Tibial artery (tissue), 4 donors: ENCODE measurements around the gene BMAL1.

ENCODE experiments used
- DNase-seq, 2 donors: peaks; one replicate each; pipeline ENCODE4 v3.0.0-alpha.2; 2019
- H3K27ac ChIP-seq, 2 donors: fragments of 200-600 bp; sonication (generic) in 1 of 2; 1 replicate in 1 of 2; 2 replicates in 1 of 2; pipeline ENCODE4 v1.5.1; 2018 to 2019; ENCODE audit warnings: mild to moderate bottlenecking in 1 of 2
- H3K27me3 ChIP-seq, 2 donors: fragments of 200-600 bp; sonication (generic) in 1 of 2; one replicate each; pipeline versions ENCODE4 v1.5.1 to v1.6.0; 2016 to 2019
- H3K36me3 ChIP-seq, 3 donors: fragments of 200-600 bp; sonication (generic) in 2 of 3; one replicate each; pipeline ENCODE4 v1.5.1; 2016 to 2019; ENCODE audit warnings: mild to moderate bottlenecking in 2 of 3
- H3K4me1 ChIP-seq, 4 donors: fragments of 200-600 bp; sonication (generic) in 2 of 4; 1 replicate in 3 of 4; 2 replicates in 1 of 4; pipeline ENCODE4 v1.5.1; 2016 to 2019
- H3K4me3 ChIP-seq, 2 donors: fragments of 200-600 bp; sonication (generic) in 1 of 2; 1 replicate in 1 of 2; 2 replicates in 1 of 2; pipeline ENCODE4 v1.5.1; 2018 to 2019; ENCODE audit warnings: mild to moderate bottlenecking in 2 of 2
- H3K9me3 ChIP-seq, 3 donors: fragments of 200-600 bp; sonication (generic) in 1 of 3; one replicate each; pipeline ENCODE4 v1.5.1; 2016 to 2019
- intact Hi-C: fragments of 100-400 bp; cut with DNase I; formaldehyde crosslinking; loops from one replicate; pipeline ENCODE4 v1.15.0; 2023; ENCODE audit warnings: low total_unique reads
- TF ChIP-seq, protein P1 (sequence below), 2 experiments: fragments of 200-600 bp in 1 of 2; fragments of 450-650 bp in 1 of 2; IDR thresholded peaks; one replicate each; pipeline ENCODE4 v1.5.1; 2017 to 2019; ENCODE audit warnings: antibody characterized with exemption in 2 of 2, mild to moderate bottlenecking in 1 of 2, moderate library complexity in 1 of 2

The BMAL1 gene

DNA sequence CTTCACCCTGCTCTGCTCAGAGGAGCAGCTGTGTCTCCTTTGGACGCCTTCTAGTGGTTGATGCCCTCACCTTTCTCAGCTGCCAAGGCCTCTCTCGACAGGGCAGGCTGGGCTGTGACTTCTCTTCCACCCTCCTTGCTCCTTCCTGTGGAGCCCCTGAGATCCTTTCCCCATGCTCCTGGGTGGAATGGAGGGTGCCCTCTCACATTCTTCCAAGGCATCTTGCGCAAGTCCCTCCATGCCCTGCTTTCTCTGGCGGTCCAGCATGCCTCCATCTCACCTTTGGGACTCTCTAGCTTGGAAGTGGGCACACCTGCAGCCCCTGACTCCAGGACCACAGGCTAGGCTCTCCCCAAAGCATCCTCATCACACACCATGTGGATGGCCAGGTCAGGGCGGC, 68.9 kb downstream of the BMAL1 start:
- no peak overlapping the region for H3K4me3 ChIP-seq
- intact Hi-C loops: loop anchor here (10.0 kb wide), 1 partner anchor 382 kb away; no protein-coding TSS in a partner anchor
- no peak for DNase-seq

DNA sequence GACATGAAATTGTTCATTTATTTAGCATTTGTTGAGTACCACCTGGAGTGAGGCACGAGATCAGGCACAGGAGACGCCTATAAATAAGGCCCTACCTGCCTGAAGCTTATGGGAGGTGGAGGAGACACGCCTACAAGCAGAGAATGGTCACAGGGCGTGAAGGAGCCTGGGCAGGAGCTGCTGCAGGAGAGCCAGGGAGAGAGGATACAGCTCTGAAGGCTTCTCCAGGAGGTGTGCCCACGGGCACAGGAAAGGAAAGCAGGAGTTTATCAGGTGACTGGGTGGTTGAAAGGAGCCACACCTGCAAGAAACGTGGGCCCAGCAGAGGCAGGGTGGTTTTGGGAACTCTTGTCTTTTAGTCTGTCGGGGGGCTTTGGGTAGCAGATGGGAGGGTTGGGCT, 70.3 kb downstream of the BMAL1 start:
- intact Hi-C loops: loop anchor here (10.0 kb wide), 1 partner anchor 383 kb away; no protein-coding TSS in a partner anchor

More for the DNA sequence above, 68.9 kb downstream of the BMAL1 start:
- Histone ChIP-seq H3K9me3 (no peaks in the 10 kb centered on the region), H3K27ac (no peak overlapping the region), H3K36me3 (no peaks in the 10 kb centered on the region), H3K27me3 (no peaks in the 10 kb centered on the region), H3K4me1 (no peaks in the 10 kb centered on the region)
- TF ChIP-seq, protein P1, sequence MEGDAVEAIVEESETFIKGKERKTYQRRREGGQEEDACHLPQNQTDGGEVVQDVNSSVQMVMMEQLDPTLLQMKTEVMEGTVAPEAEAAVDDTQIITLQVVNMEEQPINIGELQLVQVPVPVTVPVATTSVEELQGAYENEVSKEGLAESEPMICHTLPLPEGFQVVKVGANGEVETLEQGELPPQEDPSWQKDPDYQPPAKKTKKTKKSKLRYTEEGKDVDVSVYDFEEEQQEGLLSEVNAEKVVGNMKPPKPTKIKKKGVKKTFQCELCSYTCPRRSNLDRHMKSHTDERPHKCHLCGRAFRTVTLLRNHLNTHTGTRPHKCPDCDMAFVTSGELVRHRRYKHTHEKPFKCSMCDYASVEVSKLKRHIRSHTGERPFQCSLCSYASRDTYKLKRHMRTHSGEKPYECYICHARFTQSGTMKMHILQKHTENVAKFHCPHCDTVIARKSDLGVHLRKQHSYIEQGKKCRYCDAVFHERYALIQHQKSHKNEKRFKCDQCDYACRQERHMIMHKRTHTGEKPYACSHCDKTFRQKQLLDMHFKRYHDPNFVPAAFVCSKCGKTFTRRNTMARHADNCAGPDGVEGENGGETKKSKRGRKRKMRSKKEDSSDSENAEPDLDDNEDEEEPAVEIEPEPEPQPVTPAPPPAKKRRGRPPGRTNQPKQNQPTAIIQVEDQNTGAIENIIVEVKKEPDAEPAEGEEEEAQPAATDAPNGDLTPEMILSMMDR (IDR thresholded peaks at IDR 0.05): no peak

DNA sequence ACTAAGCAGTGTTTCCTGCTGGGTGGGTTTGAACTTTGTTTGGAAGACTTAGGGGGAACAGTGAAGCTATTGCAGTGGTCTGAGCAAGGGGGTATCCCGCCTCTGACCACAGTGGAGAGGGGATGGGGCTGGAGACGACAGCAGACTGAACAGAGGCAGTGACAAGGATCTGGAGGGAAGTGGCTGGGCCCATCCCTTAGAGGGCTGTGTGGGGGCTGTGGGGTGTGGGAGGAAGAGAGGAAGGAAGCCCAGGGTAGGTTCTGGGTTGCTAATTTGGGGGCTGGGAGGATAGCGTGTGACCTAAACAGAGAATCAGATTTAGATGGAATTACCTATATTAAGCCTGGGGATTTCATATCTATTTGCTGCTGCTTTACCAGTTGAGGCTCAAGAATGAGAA, 70.7 kb downstream of the BMAL1 start:
- Histone ChIP-seq H3K9me3 (no peaks in the 10 kb centered on the region), H3K4me1 (no peaks in the 10 kb centered on the region), H3K27me3 (no peaks in the 10 kb centered on the region), H3K27ac (no peak overlapping the region), H3K4me3 (no peak overlapping the region), H3K36me3 (peaks cover 0 to 9% (median 0%) of the 10 kb centered on the region in 3 donors)
- TF ChIP-seq, protein P1 (IDR thresholded peaks at IDR 0.05): no peak
- intact Hi-C loops: loop anchor here (10.0 kb wide), 1 partner anchor 384 kb away; no protein-coding TSS in a partner anchor
- DNase-seq: no peak

More for the DNA sequence above, 70.3 kb downstream of the BMAL1 start:
- Histone ChIP-seq H3K4me3 (no peak overlapping the region), H3K9me3 (no peaks in the 10 kb centered on the region), H3K36me3 (peaks cover 0 to 8% (median 0%) of the 10 kb centered on the region in 3 donors), H3K27ac (no peak overlapping the region), H3K4me1 (no peaks in the 10 kb centered on the region), H3K27me3 (no peaks in the 10 kb centered on the region)
- TF ChIP-seq, protein P1 (IDR thresholded peaks at IDR 0.05): no peak
- DNase-seq: no peak

DNA sequence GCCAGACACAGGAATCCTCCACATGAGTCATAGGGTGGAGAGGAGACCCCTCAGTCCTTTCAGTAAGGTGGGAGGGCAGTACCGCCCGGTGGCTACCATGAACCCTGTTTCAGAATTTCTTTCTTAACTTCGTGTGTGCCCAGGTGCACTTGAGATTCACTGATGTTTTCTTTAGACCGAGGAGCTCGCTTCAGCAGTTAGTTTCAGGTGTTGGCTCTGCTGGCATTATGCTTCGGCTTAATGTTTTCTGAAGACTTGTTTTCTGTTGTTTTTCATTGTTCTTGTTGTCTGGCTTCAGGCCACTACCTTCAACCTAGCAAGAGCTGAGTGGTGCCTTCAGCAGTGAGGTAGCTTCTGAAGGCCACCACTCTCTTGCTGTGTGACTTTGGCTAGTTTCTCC, 71.5 kb downstream of the BMAL1 start:
- Histone ChIP-seq H3K27ac (no peak overlapping the region), H3K27me3 (no peaks in the 10 kb centered on the region), H3K4me1 (no peaks in the 10 kb centered on the region), H3K4me3 (no peak overlapping the region), H3K36me3 (peaks cover under 1 to 14% (median 3%) of the 10 kb centered on the region in 3 donors), H3K9me3 (no peaks in the 10 kb centered on the region)
- TF ChIP-seq, protein P1 (IDR thresholded peaks at IDR 0.05): no peak
- intact Hi-C loops: loop anchor here (10.0 kb wide), 1 partner anchor 384 kb away; no protein-coding TSS in a partner anchor
- DNase-seq: no peak

DNA sequence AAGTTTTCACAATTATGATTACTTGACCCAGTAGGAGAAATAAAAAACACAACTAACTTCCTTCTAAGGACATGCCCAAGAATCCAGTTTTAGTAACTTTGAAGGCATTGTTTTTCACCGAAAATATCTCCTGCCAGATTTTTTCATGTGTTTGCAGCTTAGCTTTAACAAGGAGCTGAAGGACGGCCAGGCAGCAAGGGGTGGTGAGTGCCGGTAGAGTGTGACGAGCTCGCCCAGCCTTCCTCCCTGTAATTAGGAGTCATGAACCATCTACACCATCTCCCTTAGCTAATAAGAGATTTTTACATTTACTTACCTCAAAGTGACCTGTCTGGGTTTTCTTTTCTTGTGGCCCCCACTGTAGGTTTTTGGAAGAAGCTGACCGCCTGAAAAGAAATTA, 72.0 kb downstream of the BMAL1 start:
- TF ChIP-seq, protein P1 (IDR thresholded peaks at IDR 0.05): no peak
- Histone ChIP-seq H3K9me3 (no peaks in the 10 kb centered on the region), H3K36me3 (peaks cover 6 to 19% (median 8%) of the 10 kb centered on the region in 3 donors), H3K27me3 (no peaks in the 10 kb centered on the region), H3K27ac (no peak overlapping the region), H3K4me3 (no peak overlapping the region), H3K4me1 (no peaks in the 10 kb centered on the region)
- intact Hi-C loops: loop anchor here (10.0 kb wide), 1 partner anchor 385 kb away; no protein-coding TSS in a partner anchor
- no peak for DNase-seq
